HG02885 (cell line): ENCODE measurements around the gene OLA1.
"Not testable (repeated sequence)": the region's sequence is repeated elsewhere in the genome, so short reads cannot be mapped to it uniquely, and the experiment has no call there.

Source experiments
- ATAC-seq: cut with Tn5 transposase; IDR thresholded peaks from one replicate; pipeline ENCODE4 v1.9.1; 2021; ENCODE audit warnings: mild to moderate bottlenecking; ENCODE audit not compliant: unreplicated experiment, poor library complexity

OLA1 gene

DNA sequence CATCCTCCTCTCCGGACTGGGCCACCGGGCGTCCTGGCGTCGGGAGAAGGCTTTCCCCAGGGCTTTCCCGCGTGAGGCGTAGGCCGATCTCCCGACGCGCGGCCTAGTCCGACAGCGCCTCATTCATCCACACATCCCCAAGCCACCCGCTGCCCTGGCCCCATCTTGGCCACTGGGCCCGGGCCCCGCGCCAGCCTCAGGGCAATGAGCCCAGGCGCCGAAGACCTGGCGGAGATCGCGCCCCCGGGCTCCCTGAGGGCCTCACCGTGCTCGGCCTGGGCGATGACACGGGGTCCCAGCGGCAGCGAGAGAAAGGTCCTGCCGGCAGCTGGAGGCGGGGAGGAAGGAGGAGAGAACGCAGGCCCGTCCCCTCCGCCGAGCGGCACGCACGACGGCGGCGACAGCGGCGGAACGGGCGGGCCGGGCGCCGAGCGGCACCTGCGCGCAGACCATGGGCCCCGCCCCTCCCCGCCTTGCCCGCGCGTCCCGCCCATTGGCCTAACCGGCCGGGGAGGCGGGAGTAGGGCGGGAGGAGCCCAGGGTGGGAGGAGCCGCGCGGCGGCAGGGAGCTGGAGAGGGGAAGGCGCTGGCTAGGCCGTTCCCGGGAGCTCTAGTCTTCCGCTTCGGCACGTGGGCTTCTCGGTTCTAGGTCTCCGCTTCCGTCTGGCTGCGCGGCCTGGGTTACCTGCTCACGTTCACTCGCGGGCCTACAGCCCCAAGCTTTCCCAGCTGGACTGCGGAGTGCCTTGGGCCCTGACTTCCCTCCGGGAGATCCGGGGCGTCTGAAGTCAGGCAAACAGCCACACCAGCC lies at the start of gene OLA1:
OLA1 (minus strand) TSS at position 346 of the 811 bp plus-strand sequence. CDS start 1,717 bp downstream, outside the sequence.
- peak; percentile 97 for ATAC-seq

- no peak for ATAC-seq
Measured at GRCh38 chr2:174292908-174293307, 44.6 kb upstream of the OLA1 start.

GRCh38 chr2:174286172-174286571 lies 37.8 kb upstream of the OLA1 start:
- no peak for ATAC-seq

DNA sequence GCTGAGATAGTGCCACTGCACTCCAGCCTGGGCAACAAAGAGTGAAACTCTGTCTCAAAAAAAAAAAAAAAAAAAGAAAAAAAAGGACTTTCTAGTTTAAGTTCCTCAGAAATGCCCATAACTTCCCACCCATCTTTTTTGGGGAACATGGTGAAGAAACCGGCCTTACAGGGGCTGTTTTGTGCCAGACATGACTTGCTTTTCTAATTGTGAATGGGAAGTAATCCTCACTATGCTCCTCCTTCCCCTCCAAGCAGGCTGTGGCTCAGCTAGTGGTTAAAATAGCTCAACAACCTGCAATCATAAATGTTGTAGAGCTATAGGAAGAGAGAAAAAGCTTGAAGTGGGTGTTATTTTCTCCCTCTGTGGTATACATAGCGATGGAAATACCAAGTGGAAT lies 34.1 kb upstream of the OLA1 start:
- no peak for ATAC-seq

- no peak for ATAC-seq
Measured at GRCh38 chr2:174281736-174282135, 33.4 kb upstream of the OLA1 start.

DNA sequence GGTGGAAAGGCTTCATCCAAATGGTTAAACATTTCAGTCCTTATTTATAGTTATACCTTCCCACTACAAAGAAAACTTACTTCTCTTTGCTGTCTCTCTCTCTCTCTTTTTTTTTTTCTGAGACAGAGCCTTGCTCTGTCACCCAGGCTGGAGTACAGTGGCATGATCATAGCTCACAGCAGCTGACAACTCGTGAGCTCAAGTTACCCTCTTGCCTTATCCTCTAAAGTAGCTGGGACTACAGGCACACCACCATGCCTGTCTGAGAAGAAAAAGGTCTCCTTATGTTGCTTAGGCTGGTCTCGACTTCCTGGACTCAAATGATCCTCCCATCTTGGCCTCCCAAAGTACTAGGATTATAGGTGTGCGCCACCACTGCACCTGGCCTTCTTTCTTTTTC lies 32.3 kb upstream of the OLA1 start:
- ATAC-seq = no peak

- not testable (repeated sequence) for ATAC-seq
Measured at GRCh38 chr2:174270263-174270662, 21.9 kb upstream of the OLA1 start.

DNA sequence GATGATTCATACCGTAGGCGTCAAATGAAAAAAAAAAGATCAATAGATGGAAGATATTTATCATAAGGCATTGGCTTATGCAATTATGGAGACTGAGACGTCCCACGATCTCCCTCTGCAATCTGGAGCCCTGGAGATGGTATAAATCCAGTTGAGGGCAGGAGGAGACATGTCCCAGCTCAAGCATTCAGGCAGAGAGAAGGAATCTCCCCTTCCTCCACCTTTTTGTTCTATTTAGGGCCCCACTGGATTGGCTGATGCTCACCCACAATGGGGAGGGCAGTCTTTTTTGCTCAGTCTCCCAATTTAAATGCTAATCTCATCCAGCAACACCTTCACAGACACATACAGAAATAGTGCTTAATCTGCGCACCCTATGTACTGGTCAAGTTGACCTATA lies 18.0 kb upstream of the OLA1 start:
- ATAC-seq = no peak

GRCh38 chr2:174263997-174264396 lies 15.7 kb upstream of the OLA1 start:
- no peak for ATAC-seq

GRCh38 chr2:174259981-174260380 lies 11.6 kb upstream of the OLA1 start:
- ATAC-seq = no peak

DNA sequence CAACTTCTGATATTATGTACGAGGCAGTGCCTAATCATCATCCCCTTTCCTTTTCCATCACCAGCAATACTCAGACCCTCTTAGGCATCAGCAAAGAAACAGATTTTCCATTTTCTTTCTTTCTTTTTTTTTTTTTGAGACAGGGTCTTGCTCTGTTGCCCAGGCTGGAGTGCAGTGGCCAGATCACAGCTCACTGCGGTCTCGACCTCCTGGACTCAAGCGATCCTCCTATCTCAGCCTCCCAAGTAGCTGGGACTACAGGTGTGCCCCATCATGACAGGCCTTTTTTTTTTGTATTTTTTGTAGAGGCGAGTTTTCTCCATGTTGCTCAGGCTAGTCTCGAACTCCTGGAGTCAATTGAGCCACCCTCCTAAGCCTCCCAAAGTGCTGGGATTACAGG lies 5.9 kb upstream of the OLA1 start:
- ATAC-seq = no peak

DNA sequence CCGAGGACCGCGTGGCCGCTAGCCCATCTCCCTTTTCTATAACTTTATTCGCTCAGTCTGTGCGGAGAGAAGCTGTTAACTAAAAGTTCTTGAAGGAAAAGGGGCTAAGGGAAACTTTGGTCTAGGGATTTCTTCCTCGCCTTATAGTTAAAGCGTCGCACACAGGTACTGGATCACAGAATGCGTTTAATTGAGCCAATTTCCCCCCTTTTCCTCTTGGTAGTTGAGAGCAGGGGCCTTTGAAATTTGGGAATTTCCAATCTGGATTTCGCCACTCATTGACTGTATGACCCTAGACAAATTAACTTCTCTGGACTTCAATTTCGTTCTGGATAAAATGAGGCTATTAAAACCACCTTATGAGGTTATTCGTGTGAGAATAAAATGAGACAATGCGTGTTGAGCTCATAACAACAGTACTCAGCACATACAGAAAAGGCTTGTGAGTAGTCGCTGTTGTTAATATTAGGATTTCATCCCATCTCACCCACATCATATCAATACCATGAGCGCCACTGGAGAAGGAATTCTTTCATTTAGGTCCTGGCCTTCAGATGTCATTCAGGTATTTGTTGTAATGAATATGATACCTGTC lies 763 bp upstream of the OLA1 start:
- no peak for ATAC-seq

DNA sequence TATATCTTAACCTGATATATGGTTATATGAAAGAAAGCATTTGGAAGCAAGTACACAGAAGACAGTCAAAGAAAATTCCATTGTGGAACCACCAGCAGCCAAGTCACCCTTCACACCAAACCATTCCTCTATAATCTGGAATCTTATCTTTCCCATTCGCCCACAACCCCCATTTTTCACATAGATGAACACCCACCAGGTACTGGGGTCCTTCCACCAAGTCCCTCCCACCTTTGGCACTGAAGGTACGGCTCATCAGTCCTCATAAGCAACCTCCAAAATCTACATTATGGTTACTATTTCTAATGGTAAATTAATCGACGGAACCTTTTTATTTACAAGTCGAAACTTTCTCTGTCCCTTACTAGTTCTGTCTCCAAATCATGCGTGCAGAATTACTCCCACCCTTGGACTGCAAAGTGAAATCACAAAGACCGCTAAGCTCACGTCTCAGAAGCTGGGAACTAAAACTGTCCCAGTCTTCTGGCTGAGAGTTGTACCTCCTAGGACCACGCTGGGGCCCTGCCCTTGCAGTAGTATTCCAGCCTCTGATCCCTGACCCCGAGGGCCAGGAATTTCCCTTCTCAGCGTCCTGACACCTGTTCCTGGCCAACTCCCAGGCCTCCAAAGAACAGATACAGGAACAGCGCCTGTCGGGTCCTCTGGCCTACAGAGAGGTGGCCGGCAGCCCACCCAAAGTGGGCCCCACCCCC lies 702 bp downstream of the OLA1 start:
- ATAC-seq = peak; percentile 14

- ATAC-seq = no peak
Measured at GRCh38 chr2:174246944-174247381, 1.4 kb downstream of the OLA1 start.

GRCh38 chr2:174245628-174246027 lies 2.7 kb downstream of the OLA1 start:
- ATAC-seq = not testable (repeated sequence)

DNA sequence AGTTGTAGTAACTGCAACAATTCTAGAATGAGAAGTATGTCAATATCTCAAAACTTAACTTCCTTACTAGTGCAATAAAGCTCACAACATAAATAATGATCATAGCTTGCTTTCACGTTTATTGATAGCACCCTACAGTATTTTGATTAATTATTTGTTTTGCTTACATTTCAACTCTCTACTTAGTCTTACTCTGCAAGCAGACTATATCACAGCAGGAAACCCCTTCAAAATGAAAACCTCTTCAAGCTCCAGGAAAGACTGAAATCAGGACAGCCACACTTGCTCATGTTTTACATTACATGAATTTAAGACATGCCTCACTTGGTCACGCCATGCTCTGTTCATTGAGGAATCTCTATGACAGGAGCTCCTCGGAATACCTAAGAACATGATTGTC lies 3.3 kb downstream of the OLA1 start:
- no peak for ATAC-seq

DNA sequence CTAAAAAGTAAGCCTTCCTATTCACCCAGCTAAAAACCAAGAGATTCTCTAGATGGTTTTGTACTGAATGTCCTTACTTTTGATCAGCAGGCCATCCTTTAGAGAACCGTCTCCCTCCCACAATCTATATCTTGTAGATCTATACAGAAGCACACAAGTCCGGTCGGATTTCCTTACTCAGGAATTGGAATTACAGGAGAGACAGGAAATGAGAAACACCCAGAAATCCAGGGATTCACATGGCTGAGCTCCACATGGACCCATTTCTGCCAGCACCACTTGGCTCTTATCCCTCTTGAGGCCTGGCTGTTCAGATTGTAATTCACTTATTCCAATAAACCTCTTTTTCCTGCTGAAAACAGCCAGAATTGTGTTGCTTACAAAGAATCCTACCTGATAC lies 4.5 kb downstream of the OLA1 start:
- no peak for ATAC-seq

GRCh38 chr2:174240097-174240496 lies 8.2 kb downstream of the OLA1 start:
- ATAC-seq = no peak

GRCh38 chr2:174236429-174236828 lies 11.9 kb downstream of the OLA1 start:
- ATAC-seq = no peak

DNA sequence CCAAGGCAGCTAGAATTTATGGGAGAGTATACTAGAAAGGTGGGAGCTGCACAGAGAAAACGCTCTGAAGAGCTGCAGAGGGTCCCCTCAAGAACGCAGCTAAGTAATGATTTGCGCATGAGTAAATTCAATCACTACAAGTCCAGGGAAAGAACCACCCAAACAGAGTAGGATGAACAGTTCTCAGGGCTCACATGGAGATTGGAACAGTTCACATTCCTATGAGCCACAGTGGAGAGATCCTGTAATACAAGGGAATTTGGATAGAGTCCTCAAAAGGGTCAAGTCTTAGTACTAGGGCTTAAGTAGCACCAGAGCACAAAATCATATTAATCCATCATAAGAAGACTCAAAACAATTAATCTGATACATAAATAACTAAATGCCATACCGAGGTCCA lies 12.7 kb downstream of the OLA1 start:
- no peak for ATAC-seq

DNA sequence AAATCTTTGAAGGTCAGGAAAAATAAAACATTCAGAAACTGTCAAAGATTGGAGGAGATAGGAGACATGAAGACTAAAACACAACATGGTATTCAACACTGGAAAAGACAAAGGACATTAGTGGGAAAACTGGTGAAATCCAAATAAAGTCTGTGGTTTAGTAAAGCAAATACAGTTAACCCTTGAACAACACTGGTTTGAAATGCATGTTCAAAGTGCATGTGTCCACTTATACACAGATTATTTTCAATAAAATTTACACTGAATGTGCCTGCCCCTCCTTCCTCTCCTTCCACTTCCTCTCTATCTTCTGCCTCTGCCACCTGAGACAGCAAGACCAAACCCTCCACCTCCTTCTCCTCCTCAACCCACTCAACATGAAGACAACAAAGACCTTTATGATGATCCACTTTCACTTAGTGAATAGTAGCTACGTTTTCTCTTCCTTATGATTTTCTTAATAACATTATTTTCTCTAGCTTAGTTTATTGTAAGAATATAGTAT lies 14.5 kb downstream of the OLA1 start:
- ATAC-seq = no peak
